AG04450 (cell line): Measurements from ENCODE around the gene CSNK1D. TPM values are rescaled to one million over a fixed set of nuclear protein-coding genes. Genes with fewer than 3 reads are reported as not detected.

Experiments used
- CTCF ChIA-PET: fragments of 300-600, 350-600 bp; formaldehyde crosslinking; extraction: SDS; loops from one replicate; lab custom pipeline; 2022; ENCODE audit warnings: antibody characterized with exemption, inconsistent platforms; lab: Charles Lee
- POLR2A ChIA-PET: fragments of 350-600 bp; formaldehyde crosslinking; extraction: SDS; loops from one replicate; lab custom pipeline; 2021; ENCODE audit warnings: antibody characterized with exemption, inconsistent platforms; lab: Yijun Ruan, JAX
- DNase-seq: peaks from one replicate; pipeline ENCODE4 v3.0.0-alpha.2; 2011; ENCODE audit warnings: low read depth, low spot score
- H3K27ac ChIP-seq: one replicate; pipeline ENCODE4 v1.5.1; 2012; ENCODE audit warnings: low read depth, low read length, control low read depth
- H3K27me3 ChIP-seq: one replicate; pipeline ENCODE4 v1.6.0; 2012; ENCODE audit warnings: low read length; ENCODE audit not compliant: control insufficient read depth, insufficient read depth
- H3K4me3 ChIP-seq: 2 replicates; pipeline ENCODE4 v1.5.1; 2011; ENCODE audit warnings: mild to moderate bottlenecking, low read depth, low read length, control low read depth
- H3K9me3 ChIP-seq: 2 replicates; pipeline ENCODE4 v1.5.1; 2012; ENCODE audit warnings: low read length; ENCODE audit not compliant: control insufficient read depth, insufficient read depth
- polyA plus RNA-seq: library from polyadenylated mRNA; depleted of rRNA; stranded (reverse); fragments of >200 nt; gene quantifications from 2 replicates; pipeline ENCODE4 v1.2.3, GENCODE V29; 2011
- TF ChIP-seq, protein P1 (sequence below): IDR thresholded peaks from 2 replicates; pipeline ENCODE4 v1.5.1; 2011; ENCODE audit warnings: low read depth, low read length, control low read depth, inconsistent platforms

CSNK1D gene
- polyA plus RNA-seq, 1 experiment, result 74.4 TPM

- ChIA-PET POLR2A (interaction anchor here (0.7 to 1.2 kb wide), 3 partner anchors 24 to 34 kb away, joined by 3 to 10 read pairs (median 3); partner anchors contain the start of gene SLC16A3), CTCF (interaction anchor here (0.5 to 1.4 kb wide), 4 partner anchors 11 to 297 kb away, joined by 3 to 7 read pairs (median 4); no protein-coding TSS in a partner anchor)
- DNase-seq, result no peak
- Histone ChIP-seq H3K4me3 (no peak overlapping the region), H3K27ac (peak overlapping the region; percentile 21), H3K27me3 (no peaks in the 10 kb centered on the region), H3K9me3 (no peaks in the 10 kb centered on the region)
- TF ChIP-seq, protein P1, sequence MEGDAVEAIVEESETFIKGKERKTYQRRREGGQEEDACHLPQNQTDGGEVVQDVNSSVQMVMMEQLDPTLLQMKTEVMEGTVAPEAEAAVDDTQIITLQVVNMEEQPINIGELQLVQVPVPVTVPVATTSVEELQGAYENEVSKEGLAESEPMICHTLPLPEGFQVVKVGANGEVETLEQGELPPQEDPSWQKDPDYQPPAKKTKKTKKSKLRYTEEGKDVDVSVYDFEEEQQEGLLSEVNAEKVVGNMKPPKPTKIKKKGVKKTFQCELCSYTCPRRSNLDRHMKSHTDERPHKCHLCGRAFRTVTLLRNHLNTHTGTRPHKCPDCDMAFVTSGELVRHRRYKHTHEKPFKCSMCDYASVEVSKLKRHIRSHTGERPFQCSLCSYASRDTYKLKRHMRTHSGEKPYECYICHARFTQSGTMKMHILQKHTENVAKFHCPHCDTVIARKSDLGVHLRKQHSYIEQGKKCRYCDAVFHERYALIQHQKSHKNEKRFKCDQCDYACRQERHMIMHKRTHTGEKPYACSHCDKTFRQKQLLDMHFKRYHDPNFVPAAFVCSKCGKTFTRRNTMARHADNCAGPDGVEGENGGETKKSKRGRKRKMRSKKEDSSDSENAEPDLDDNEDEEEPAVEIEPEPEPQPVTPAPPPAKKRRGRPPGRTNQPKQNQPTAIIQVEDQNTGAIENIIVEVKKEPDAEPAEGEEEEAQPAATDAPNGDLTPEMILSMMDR, result no peak
Measured at GRCh38 chr17:82204831-82205719, 68.4 kb downstream of the CSNK1D start.

DNA sequence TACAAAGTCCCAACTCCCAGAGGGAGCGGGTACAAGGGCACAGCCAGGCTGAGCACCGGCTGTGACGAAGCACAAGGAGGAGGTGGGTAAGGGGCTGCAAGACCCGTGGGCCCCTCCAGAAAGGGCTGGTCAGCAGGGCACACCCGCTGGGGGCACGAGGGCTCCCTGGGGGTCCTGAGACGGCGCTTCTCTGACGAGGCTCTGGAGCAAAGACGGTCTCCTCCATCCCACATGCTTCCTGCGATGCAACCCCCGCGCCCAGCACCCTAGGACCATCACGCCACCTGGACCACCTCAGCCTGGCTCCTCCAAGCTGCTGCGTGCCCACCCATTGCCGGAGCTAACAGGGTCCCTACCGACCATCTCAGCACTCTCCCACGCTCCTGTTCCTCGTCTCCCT lies 69.6 kb downstream of the CSNK1D start:
- Histone ChIP-seq H3K27me3 (no peaks in the 10 kb centered on the region), H3K27ac (no peak overlapping the region), H3K9me3 (no peaks in the 10 kb centered on the region), H3K4me3 (no peak overlapping the region)
- ChIA-PET CTCF (no interaction called here), POLR2A (no interaction called here)
- DNase-seq, result no peak
- TF ChIP-seq, protein P1, result no peak

DNA sequence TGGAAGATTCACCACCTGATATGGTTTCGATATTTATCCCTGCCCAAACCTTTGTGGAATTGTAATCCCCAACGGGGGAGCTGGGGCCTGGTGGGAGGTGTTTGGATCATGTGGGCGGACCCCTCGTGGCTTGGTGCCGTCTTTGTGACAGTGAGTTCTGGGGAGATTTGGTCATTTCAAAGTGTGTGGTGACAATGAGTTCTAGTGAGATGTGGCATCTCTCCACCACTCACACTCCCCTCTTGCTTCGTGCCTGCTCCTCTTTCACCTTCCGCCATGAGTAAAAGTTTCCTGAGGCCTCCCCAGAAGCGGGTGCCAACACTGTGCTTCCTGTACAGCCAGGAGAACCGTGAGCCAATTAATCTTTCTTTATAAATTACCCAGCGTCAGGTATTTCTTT lies 70.5 kb downstream of the CSNK1D start:
- H3K4me3 ChIP-seq, result no peak overlapping the region
- no peak for DNase-seq
- H3K27me3 ChIP-seq, result no peaks in the 10 kb centered on the region
- no peaks in the 10 kb centered on the region for H3K9me3 ChIP-seq
- TF ChIP-seq, protein P1, result no peak
- no peak overlapping the region for H3K27ac ChIP-seq
- ChIA-PET CTCF (no interaction called here), POLR2A (no interaction called here)

DNA sequence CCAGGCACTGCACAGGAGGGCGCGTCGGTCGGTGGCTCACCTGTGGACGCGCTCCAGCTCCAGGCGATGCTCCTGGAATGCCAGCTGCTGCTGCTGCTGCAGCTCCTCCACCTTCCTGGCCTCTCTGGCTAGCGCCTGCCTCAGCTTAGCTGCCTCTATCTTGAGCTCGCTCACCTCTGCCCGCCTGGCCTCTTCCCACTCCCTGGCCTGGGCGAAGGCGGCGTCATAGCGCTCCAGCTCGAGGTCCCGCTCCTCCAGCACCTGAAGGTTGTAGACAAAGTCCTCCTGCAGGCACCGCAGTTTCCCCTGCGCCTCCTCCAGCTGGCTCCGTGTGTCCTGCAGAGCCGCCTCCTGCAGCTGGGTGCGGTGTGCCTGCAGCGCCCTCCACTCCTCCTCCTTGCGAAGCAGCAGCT lies 72.0 kb downstream of the CSNK1D start:
- POLR2A ChIA-PET, result interaction anchor here (0.7 kb wide), 1 partner anchor 65 kb away, joined by 3 read pairs; no protein-coding TSS in a partner anchor
- TF ChIP-seq, protein P1, result no peak
- no peak for DNase-seq
- no peak overlapping the region for H3K27ac ChIP-seq
- H3K9me3 ChIP-seq, result no peaks in the 10 kb centered on the region
- CTCF ChIA-PET, result no interaction called here
- H3K4me3 ChIP-seq, result no peak overlapping the region
- no peaks in the 10 kb centered on the region for H3K27me3 ChIP-seq
